Gastroesophageal sphincter (tissue), 3 donors: Measurements from ENCODE around the gene C1orf116.

Source experiments
- POLR2A ChIP-seq, 2 donors: fragments of 450-650 bp; IDR thresholded peaks; one replicate each; pipeline ENCODE4 v1.6.1; 2017; ENCODE audit warnings: antibody characterized with exemption in 2 of 2, mild to moderate bottlenecking in 2 of 2, moderate library complexity in 1 of 2
- POLR2AphosphoS5 ChIP-seq: sonication (generic); formaldehyde crosslinking; IDR thresholded peaks from one replicate; pipeline ENCODE4 v1.6.1; 2017; ENCODE audit warnings: antibody characterized with exemption
- TF ChIP-seq, protein P1 (sequence below), 4 experiments: fragments of 200-600 bp in 2 of 4; fragments of 450-650 bp in 2 of 4; sonication (generic) in 1 of 4; IDR thresholded peaks; one replicate each; pipeline ENCODE4 v1.5.1; 2017 to 2019; ENCODE audit warnings: antibody characterized with exemption in 4 of 4, mild to moderate bottlenecking in 2 of 4, moderate library complexity in 2 of 4

DNA sequence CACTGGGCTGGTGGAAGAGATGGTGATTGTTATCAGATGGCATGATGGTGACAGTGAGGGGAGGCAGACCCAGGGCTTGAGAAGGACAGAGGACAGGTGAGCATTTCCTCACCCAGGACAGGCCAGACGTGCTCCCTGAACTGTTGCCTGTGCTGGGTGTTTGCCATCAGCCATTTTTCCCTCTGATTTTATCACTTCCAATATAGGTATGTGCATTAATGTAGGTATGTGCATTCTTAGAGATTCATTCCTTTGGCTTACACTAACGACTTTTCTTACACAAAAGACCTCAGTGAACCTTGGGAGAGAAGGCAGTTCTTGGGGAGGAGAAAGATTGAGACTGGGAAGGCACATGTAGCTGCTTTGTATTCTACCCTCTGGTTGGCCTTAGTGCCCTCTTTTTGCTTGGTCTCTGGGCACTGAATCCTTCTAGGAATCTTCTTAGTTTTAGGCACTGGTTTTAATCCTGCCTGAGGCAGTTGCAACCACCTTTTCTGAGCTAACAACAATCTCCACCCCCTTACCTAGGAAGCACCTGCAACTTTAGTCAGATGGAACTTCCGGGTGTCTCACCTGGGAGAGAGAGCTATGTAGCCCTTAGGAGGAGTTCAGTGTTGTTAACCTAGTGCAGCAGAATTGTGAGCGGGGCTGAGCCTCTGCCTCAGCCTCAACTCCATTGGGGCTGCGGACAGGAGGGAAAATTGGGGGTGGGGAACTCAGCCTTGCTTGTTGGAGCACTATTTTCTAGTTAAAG is 30.9 kb downstream of the C1orf116 start:
- no peak for TF ChIP-seq POLR2AphosphoS5
- TF ChIP-seq POLR2A (IDR thresholded peaks at IDR 0.05) = no peak
- TF ChIP-seq, protein P1, sequence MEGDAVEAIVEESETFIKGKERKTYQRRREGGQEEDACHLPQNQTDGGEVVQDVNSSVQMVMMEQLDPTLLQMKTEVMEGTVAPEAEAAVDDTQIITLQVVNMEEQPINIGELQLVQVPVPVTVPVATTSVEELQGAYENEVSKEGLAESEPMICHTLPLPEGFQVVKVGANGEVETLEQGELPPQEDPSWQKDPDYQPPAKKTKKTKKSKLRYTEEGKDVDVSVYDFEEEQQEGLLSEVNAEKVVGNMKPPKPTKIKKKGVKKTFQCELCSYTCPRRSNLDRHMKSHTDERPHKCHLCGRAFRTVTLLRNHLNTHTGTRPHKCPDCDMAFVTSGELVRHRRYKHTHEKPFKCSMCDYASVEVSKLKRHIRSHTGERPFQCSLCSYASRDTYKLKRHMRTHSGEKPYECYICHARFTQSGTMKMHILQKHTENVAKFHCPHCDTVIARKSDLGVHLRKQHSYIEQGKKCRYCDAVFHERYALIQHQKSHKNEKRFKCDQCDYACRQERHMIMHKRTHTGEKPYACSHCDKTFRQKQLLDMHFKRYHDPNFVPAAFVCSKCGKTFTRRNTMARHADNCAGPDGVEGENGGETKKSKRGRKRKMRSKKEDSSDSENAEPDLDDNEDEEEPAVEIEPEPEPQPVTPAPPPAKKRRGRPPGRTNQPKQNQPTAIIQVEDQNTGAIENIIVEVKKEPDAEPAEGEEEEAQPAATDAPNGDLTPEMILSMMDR (IDR thresholded peaks at IDR 0.05) = no peak
